Left colon (tissue), 2 donors: ENCODE data around the gene NOC4L. TPM values are rescaled to one million over a fixed set of nuclear protein-coding genes. Genes with fewer than 3 reads are reported as not detected.
"Not testable (repeated sequence)": the region's sequence is repeated elsewhere in the genome, so short reads cannot be mapped to it uniquely, and the experiment has no call there.

Experiments
- ATAC-seq: fragments of 200-7000 bp; cut with Tn5 transposase; one replicate; pipeline ENCODE4 v1.9.1; 2020; ENCODE audit warnings: mild to moderate bottlenecking, moderate library complexity
- DNase-seq, 2 donors: peaks; one replicate each; pipeline ENCODE4 v3.0.0-alpha.2; 2020
- intact Hi-C, 2 donors: fragments of 100-400 bp; cut with DNase I in 1 of 2; cut with micrococcal nuclease in 1 of 2; formaldehyde crosslinking; loops; one replicate each; pipeline versions ENCODE4 v1.11.2 to v1.14.0; 2022; cut with DNase I, micrococcal nuclease
- total RNA-seq, 2 donors: library from RNA; stranded (reverse); fragmentation: NEBNext Ultra II Directional; extraction: Animal tissue kit (Norgen Biotek cat#: 25700); gene quantifications; one replicate each; pipeline ENCODE4 v1.2.1, GENCODE V29; 2021
- donor health status: DM: no; HTN: no; CAD: no.
- donor health status: DM: yes; HTN: yes; CAD: no.

Gene NOC4L
- total RNA-seq, 2 donors from 2014 or later: 13.3 to 19.9 TPM

- no peak for ATAC-seq
- DNase-seq: no peak
- intact Hi-C loops: no loop called here
Measured at GRCh38 chr12:132186857-132187620, 42.8 kb downstream of the NOC4L start.

GRCh38 chr12:132187646-132188450, 43.6 kb downstream of the NOC4L start:
- no peak for ATAC-seq
- DNase-seq: no peak
- intact Hi-C loops: no loop called here

- ATAC-seq: no peak
- peak in 1 of 2 donors; percentile 20 for DNase-seq
- intact Hi-C loops: no loop called here
Measured at GRCh38 chr12:132188451-132188901, 44.2 kb downstream of the NOC4L start.

- peak in 1 of 2 donors; percentile 16 for DNase-seq
- intact Hi-C loops: no loop called here
- no peak for ATAC-seq
Measured at GRCh38 chr12:132188916-132189325, 44.7 kb downstream of the NOC4L start.

- DNase-seq: peak; percentile 93 to 94
- ATAC-seq: peak; percentile 95
- intact Hi-C loops: no loop called here
Measured at GRCh38 chr12:132189378-132190011, 45.2 kb downstream of the NOC4L start.

- DNase-seq (peak in 1 of 2 donors; percentile 50), ATAC-seq (peak; percentile 38)
- intact Hi-C loops: no loop called here
Measured at GRCh38 chr12:132190012-132190755, 45.9 kb downstream of the NOC4L start.

- intact Hi-C loops: no loop called here
- no peak for DNase-seq
- no peak for ATAC-seq
Measured at GRCh38 chr12:132190834-132191500, 46.7 kb downstream of the NOC4L start.

GRCh38 chr12:132191715-132192553, 47.7 kb downstream of the NOC4L start:
- no peak for DNase-seq
- intact Hi-C loops: no loop called here
- ATAC-seq: no peak

GRCh38 chr12:132194056-132194455, 49.8 kb downstream of the NOC4L start:
- ATAC-seq: no peak
- intact Hi-C loops: no loop called here
- no peak for DNase-seq

- no peak for ATAC-seq
- DNase-seq: no peak
- intact Hi-C loops: no loop called here
Measured at GRCh38 chr12:132194556-132194955, 50.3 kb downstream of the NOC4L start.

- DNase-seq, intact Hi-C loops, ATAC-seq: not testable (repeated sequence)
Measured at GRCh38 chr12:132195242-132195641, 51.0 kb downstream of the NOC4L start.

GRCh38 chr12:132196038-132196872, 52.0 kb downstream of the NOC4L start:
- intact Hi-C loops: no loop called here
- no peak for DNase-seq
- peak; percentile 61 for ATAC-seq

GRCh38 chr12:132196873-132197390, 52.7 kb downstream of the NOC4L start:
- DNase-seq (no peak), ATAC-seq (no peak)
- intact Hi-C loops: no loop called here

- DNase-seq (peak in 1 of 2 donors; percentile 20), ATAC-seq (no peak)
- intact Hi-C loops: no loop called here
Measured at GRCh38 chr12:132197581-132198354, 53.5 kb downstream of the NOC4L start.

- DNase-seq: no peak
- intact Hi-C loops: no loop called here
- no peak for ATAC-seq
Measured at GRCh38 chr12:132199101-132199500, 54.8 kb downstream of the NOC4L start.
